Keratinocyte (primary cell): ENCODE measurements around the gene TSPEAR.

Source experiments
- CTCF ChIP-seq, 3 experiments: IDR thresholded peaks in 1 of 3; conservative IDR thresholded peaks in 1 of 3; optimal IDR thresholded peaks in 1 of 3; 2 replicates in 2 of 3; 3 replicates in 1 of 3; pipeline versions ENCODE3 to v1.5.1; 2011; ENCODE audit warnings: low read length in 3 of 3, mild to moderate bottlenecking in 3 of 3, moderate library complexity in 2 of 3, control low read depth in 1 of 3, inconsistent platforms in 1 of 3; ENCODE audit not compliant: insufficient read depth in 2 of 3; ENCODE audit errors: extremely low read depth in 1 of 3
- EZH2 ChIP-seq: IDR thresholded peaks from one replicate; pipeline ENCODE4 v1.6.1; 2012; ENCODE audit warnings: inconsistent platforms, mild to moderate bottlenecking, low read length, moderate library complexity

GRCh38 chr21:44510109-44510507, 201.3 kb downstream of the TSPEAR start:
- no peak for TF ChIP-seq CTCF (optimal IDR thresholded peaks at IDR 0.05 in 1 of 3, IDR thresholded peaks at IDR 0.05 in 1 of 3, conservative IDR thresholded peaks at IDR 0.05 in 1 of 3; ENCODE audit: extremely low read depth in 1 of 3, insufficient read depth in 2 of 3, low read length in 3 of 3)
- no peak for TF ChIP-seq EZH2
